SH-SY5Y (cell line): ENCODE data around the gene CDK12.

Experiments
- GATA2 ChIP-seq: IDR thresholded peaks from 2 replicates; pipeline ENCODE4 v1.6.1; 2011; ENCODE audit warnings: mild to moderate bottlenecking, low read depth, low read length
- GATA3 ChIP-seq: IDR thresholded peaks from 2 replicates; pipeline ENCODE4 v1.6.1; 2011; ENCODE audit warnings: low read depth, mild to moderate bottlenecking, low read length, moderate library complexity

DNA sequence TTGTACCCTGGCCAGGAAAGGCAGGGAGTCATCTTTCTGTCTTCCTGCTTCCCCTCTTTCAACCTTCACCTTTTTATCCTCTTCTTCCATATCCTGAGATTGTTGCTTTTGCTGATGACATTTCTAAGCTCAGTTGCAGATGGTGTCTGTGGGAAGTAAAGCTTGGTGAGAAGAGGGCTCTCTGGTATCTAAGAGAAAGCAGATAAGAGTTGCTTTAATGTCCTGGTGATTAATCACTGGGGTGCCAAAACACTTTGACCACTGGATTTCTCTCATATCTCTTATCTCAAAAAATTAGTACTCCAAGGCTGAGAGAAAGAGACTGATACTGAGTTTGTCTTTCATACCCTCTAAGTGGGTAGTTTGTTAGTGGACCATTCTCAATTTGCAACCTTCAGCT is 75.2 kb downstream of the CDK12 start:
- no peak for TF ChIP-seq GATA2
- TF ChIP-seq GATA3 = no peak
